HepG2 (cell line): ENCODE data around the gene KIF26B. TPM values are rescaled to one million over a fixed set of nuclear protein-coding genes. Genes with fewer than 3 reads are reported as not detected.

Experiments used
- ATAC-seq: fragments of 200-7000 bp; cut with Tn5 transposase; 3 replicates; pipeline ENCODE4 v1.9.1; 2020; ENCODE audit warnings: mild to moderate bottlenecking, moderate library complexity
- BruUV-seq: library from RNA; stranded (reverse); fragments of 400-500 nt; replicated peaks from 2 replicates; lab custom pipeline; 2021; lab: Mats Ljungman, UMichigan
- CTCF ChIA-PET: fragments of 300-600 bp; formaldehyde crosslinking; extraction: SDS; loops from one replicate; lab custom pipeline; 2021; ENCODE audit warnings: low total read pairs, inconsistent platforms, low intra/inter-chr PET ratio; lab: Yijun Ruan, JAX
- POLR2A ChIA-PET: fragments of 350-600 bp; sonication (Branson Sonifier 250); formaldehyde crosslinking; loops from one replicate; lab custom pipeline; 2020; ENCODE audit warnings: antibody characterized with exemption, inconsistent platforms; lab: Yijun Ruan, JAX
- DNase-seq: peaks from one replicate; pipeline ENCODE4 v3.0.0-alpha.2; 2015; ENCODE audit warnings: low spot score
- FAIRE-seq: peaks from 3 replicates; lab custom pipeline; 2011; peaks lifted over from hg19 to GRCh38; lab: Jason Lieb, UNC
- H2AFZ ChIP-seq: one replicate; pipeline ENCODE4 v1.6.1; 2011; ENCODE audit warnings: low read length, inconsistent platforms
- H3K27ac ChIP-seq: fragments of 300-600 bp; 3 replicates; pipeline ENCODE4 v1.8.0; 2011; ENCODE audit warnings: mixed run types, mild to moderate bottlenecking, mixed read lengths, low read length, inconsistent platforms; ENCODE audit not compliant: insufficient read depth; ENCODE audit errors: extremely low read length
- H3K27me3 ChIP-seq, 2 experiments: fragments of 200-600 bp in 1 of 2; 2 replicates in 1 of 2; 3 replicates in 1 of 2; pipeline versions ENCODE4 v1.6.0 to v1.8.0; 2011; ENCODE audit warnings: low read length in 2 of 2, mild to moderate bottlenecking in 2 of 2, moderate library complexity in 2 of 2, inconsistent platforms in 1 of 2; ENCODE audit not compliant: insufficient read depth in 2 of 2, control insufficient read depth in 1 of 2
- H3K36me3 ChIP-seq, 2 experiments: fragments of 200-600 bp in 1 of 2; replicated peaks in 1 of 2; 2 replicates in 1 of 2; 3 replicates in 1 of 2; pipeline versions ENCODE4 v1.5.1 to v1.8.0; 2011; ENCODE audit warnings: low read length in 2 of 2, inconsistent platforms in 1 of 2; ENCODE audit not compliant: insufficient read depth in 2 of 2, control insufficient read depth in 1 of 2
- H3K4me1 ChIP-seq: 2 replicates; pipeline ENCODE4 v1.5.1; 2012; ENCODE audit warnings: low read length, inconsistent platforms; ENCODE audit not compliant: insufficient read depth
- H3K4me2 ChIP-seq: 2 replicates; pipeline ENCODE4 v1.6.0; 2011; ENCODE audit warnings: low read depth, low read length, inconsistent platforms
- H3K4me3 ChIP-seq, 3 experiments: fragments of 200-600 bp in 1 of 3; sonication (generic), shearing (Covaris generic) in 1 of 3; replicated peaks in 1 of 3; 2 replicates each; pipeline ENCODE4 v1.5.1; 2011 to 2016; ENCODE audit warnings: low read length in 3 of 3, inconsistent platforms in 2 of 3, low read depth in 2 of 3, mild to moderate bottlenecking in 2 of 3, control low read depth in 1 of 3, mixed read lengths in 1 of 3; ENCODE audit not compliant: insufficient read depth in 1 of 3
- H3K79me2 ChIP-seq: one replicate; pipeline ENCODE4 v1.6.1; 2011; ENCODE audit warnings: low read length, inconsistent platforms; ENCODE audit not compliant: insufficient read depth
- H3K9ac ChIP-seq: 2 replicates; pipeline ENCODE4 v1.6.0; 2011; ENCODE audit warnings: mild to moderate bottlenecking, low read depth, low read length, inconsistent platforms; ENCODE audit not compliant: insufficient read depth
- H3K9me3 ChIP-seq: 2 replicates; pipeline ENCODE4 v1.5.1; 2012; ENCODE audit warnings: mild to moderate bottlenecking, low read length
- H4K20me1 ChIP-seq: 2 replicates; pipeline ENCODE4 v1.6.0; 2011; ENCODE audit warnings: inconsistent platforms, mild to moderate bottlenecking, low read length, moderate library complexity; ENCODE audit not compliant: insufficient read depth
- FOXO1 ChIP-seq: sonication (generic); formaldehyde crosslinking; IDR thresholded peaks from 2 replicates; pipeline ENCODE4 v1.4.0; 2020; ENCODE audit warnings: missing genetic modification reagents
- REPIN1 ChIP-seq: sonication (generic); formaldehyde crosslinking; IDR thresholded peaks from 2 replicates; pipeline ENCODE4 v1.8.0; 2022; ENCODE audit warnings: missing genetic modification reagents, low read depth, mild to moderate bottlenecking, borderline replicate concordance
- SALL1 ChIP-seq: sonication (generic); formaldehyde crosslinking; IDR thresholded peaks from 2 replicates; pipeline ENCODE4 v1.8.0; 2022; ENCODE audit warnings: mild to moderate bottlenecking, missing genetic modification reagents
- XRCC5 ChIP-seq: fragments of 200-400 bp; formaldehyde crosslinking; optimal IDR thresholded peaks from 2 replicates; pipeline ENCODE3; 2017; ENCODE audit warnings: mild to moderate bottlenecking, low read length
- ZNF260 ChIP-seq: sonication (generic); formaldehyde crosslinking; IDR thresholded peaks from 2 replicates; pipeline ENCODE4 v1.4.0; 2020; ENCODE audit warnings: missing genetic modification reagents, low read depth, mild to moderate bottlenecking, borderline replicate concordance
- ZNF570 ChIP-seq: sonication (generic); formaldehyde crosslinking; IDR thresholded peaks from 2 replicates; pipeline ENCODE4 v1.4.0; 2020; ENCODE audit warnings: mild to moderate bottlenecking, missing genetic modification reagents, borderline replicate concordance
- WGBS: methylation state at CpG from one replicate; pipeline ENCODE4 v1.1.6; 2017; ENCODE audit warnings: low lambda C conversion rate; 5-methylcytosine and 5-hydroxymethylcytosine counted together
- in situ Hi-C: cut with HindIII; loops from 2 replicates; pipeline ENCODE4 v1.10.0; 2017; ENCODE audit warnings: low pct_unique_long_range_greater_than_20kb; ENCODE audit not compliant: extremely low pct_ligation_motif_present
- intact Hi-C: fragments of 100-400 bp; cut with micrococcal nuclease; formaldehyde crosslinking; loops from one replicate; pipeline ENCODE4 v1.10.0; 2022; ENCODE audit not compliant: unreplicated experiment
- polyA plus RNA-seq, 8 experiments: library from polyadenylated mRNA; depleted of rRNA in 3 of 8; stranded (reverse) in 7 of 8; unstranded in 1 of 8; fragments of >200 nt; fragmentation: Illumina TruSeq in 4 of 8; extraction: Trizol in 4 of 8; gene quantifications; 2 replicates each; pipeline versions ENCODE4 v1.2.1 to v1.2.3, GENCODE V29; 2011 to 2016; ENCODE audit warnings: low read depth in 4 of 8, missing spikeins in 1 of 8, mixed read lengths in 1 of 8; ENCODE audit not compliant: insufficient read depth in 1 of 8
- total RNA-seq, 5 experiments: library from RNA; depleted of rRNA; stranded (reverse); fragments of >200 nt; fragmentation: Illumina TruSeq; extraction: Trizol; gene quantifications; 2 replicates each; pipeline ENCODE4 v1.2.3, GENCODE V29; 2016; ENCODE audit warnings: low read depth in 1 of 5
- TF ChIP-seq, protein P1 (sequence below): IDR thresholded peaks from 2 replicates; pipeline ENCODE4 v1.6.1; 2016; ENCODE audit warnings: mild to moderate bottlenecking
- TF ChIP-seq, protein P2 (sequence below): sonication (generic); formaldehyde crosslinking; IDR thresholded peaks from 2 replicates; pipeline ENCODE4 v1.8.1; 2023; ENCODE audit warnings: mild to moderate bottlenecking, inconsistent platforms, moderate library complexity, missing genetic modification reagents, borderline replicate concordance

Gene KIF26B
- total and polyA plus RNA-seq, 2 of the 13 experiments (the other 11 are each of a cell fraction or from before 2014, with no cell fraction given): 0.08 to 0.09 TPM

DNA sequence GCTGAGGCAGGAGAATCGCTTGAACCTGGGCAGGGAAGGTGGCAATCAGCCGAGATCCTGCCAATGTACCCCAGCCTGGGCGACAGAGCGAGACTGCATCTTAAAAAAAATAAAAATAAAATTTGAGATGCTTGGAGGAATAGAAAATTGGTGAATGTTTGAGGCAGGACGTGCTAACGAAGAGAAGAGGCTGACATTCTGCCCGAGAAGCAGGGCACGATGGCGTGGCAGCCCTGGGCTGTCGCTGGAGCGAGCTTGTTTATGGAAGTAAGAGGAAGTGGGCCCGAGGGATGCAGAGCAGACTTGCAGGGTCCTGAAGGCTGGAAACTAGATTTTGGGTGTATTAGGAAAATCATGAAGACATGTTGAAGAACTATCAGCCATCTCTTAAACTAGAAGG is 92.6 kb downstream of the KIF26B start:
- CTCF ChIA-PET: no interaction called here
- ATAC-seq (no peak), FAIRE-seq (no peak), DNase-seq (no peak)
- 70% methylated on average over 12 of the region's 12 CpGs for WGBS
- Histone ChIP-seq H3K79me2 (no peaks in the 10 kb centered on the region), H3K27me3 (no peaks in the 10 kb centered on the region), H2AFZ (no peak overlapping the region), H4K20me1 (no peaks in the 10 kb centered on the region), H3K27ac (no peak overlapping the region), H3K36me3 (no peaks in the 10 kb centered on the region), H3K4me1 (no peaks in the 10 kb centered on the region), H3K4me3 (no peak overlapping the region), H3K9me3 (no peaks in the 10 kb centered on the region), H3K9ac (no peak overlapping the region), H3K4me2 (no peak overlapping the region)
- POLR2A ChIA-PET: no interaction called here
- TF ChIP-seq FOXO1 (no peak), ZNF260 (CRISPR knock-in tag) (no peak), SALL1 (no peak), ZNF570 (CRISPR knock-in tag) (no peak), REPIN1 (CRISPR knock-in tag) (no peak), XRCC5 (no peak)
- TF ChIP-seq, protein P1, sequence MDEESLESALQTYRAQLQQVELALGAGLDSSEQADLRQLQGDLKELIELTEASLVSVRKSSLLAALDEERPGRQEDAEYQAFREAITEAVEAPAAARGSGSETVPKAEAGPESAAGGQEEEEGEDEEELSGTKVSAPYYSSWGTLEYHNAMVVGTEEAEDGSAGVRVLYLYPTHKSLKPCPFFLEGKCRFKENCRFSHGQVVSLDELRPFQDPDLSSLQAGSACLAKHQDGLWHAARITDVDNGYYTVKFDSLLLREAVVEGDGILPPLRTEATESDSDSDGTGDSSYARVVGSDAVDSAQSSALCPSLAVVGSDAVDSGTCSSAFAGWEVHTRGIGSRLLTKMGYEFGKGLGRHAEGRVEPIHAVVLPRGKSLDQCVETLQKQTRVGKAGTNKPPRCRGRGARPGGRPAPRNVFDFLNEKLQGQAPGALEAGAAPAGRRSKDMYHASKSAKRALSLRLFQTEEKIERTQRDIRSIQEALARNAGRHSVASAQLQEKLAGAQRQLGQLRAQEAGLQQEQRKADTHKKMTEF (CRISPR knock-in tag): no peak
- TF ChIP-seq, protein P2, sequence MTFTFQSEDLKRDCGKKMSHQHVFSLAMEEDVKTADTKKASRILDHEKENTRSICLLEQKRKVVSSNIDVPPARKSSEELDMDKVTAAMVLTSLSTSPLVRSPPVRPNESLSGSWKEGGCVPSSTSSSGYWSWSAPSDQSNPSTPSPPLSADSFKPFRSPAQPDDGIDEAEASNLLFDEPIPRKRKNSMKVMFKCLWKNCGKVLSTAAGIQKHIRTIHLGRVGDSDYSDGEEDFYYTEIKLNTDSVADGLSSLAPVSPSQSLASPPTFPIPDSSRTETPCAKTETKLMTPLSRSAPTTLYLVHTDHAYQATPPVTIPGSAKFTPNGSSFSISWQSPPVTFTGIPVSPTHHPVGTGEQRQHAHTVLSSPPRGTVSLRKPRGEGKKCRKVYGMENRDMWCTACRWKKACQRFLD (CRISPR knock-in tag): no peak
- in situ Hi-C loops: no loop called here
- intact Hi-C loops: no loop called here
- BruUV-seq: no TSS peak
